K562 (cell line): Measurements from ENCODE around the gene MBNL1. TPM values are rescaled to one million over a fixed set of nuclear protein-coding genes. Genes with fewer than 3 reads are reported as not detected.

Source experiments
- AFF4 ChIP-seq: sonication (generic); formaldehyde crosslinking; IDR thresholded peaks from 2 replicates; pipeline ENCODE4 v1.8.0; 2023; ENCODE audit warnings: mild to moderate bottlenecking, missing genetic modification reagents
- CC2D1A ChIP-seq: fragments of 450-650 bp; IDR thresholded peaks from 2 replicates; pipeline ENCODE4 v1.6.1; 2017; ENCODE audit warnings: mild to moderate bottlenecking
- CHD1 ChIP-seq: fragments of 200-600 bp; sonication (generic); IDR thresholded peaks from one replicate; pipeline ENCODE4 v1.6.1; 2012; ENCODE audit warnings: mild to moderate bottlenecking, moderate library complexity, low read length, inconsistent platforms
- HEY1 ChIP-seq: fragments of 250-450 bp; sonication (Bioruptor Pico); IDR thresholded peaks from 2 replicates; pipeline ENCODE4 v1.5.0; 2020; ENCODE audit warnings: mild to moderate bottlenecking, moderate library complexity, borderline replicate concordance
- HIVEP1 ChIP-seq: fragments of 250-450 bp; sonication (Bioruptor Pico); IDR thresholded peaks from 2 replicates; pipeline ENCODE4 v1.4.0; 2020; ENCODE audit warnings: mild to moderate bottlenecking
- JUN ChIP-seq, 2 experiments: sonication (generic) in 1 of 2; formaldehyde crosslinking in 1 of 2; IDR thresholded peaks; 2 replicates each; pipeline versions ENCODE4 v1.6.1 to v1.8.0; 2012 to 2022; ENCODE audit warnings: borderline replicate concordance in 2 of 2, mild to moderate bottlenecking in 2 of 2, improper control_type of control experiment in 1 of 2, low read depth in 1 of 2, low read length in 1 of 2, missing genetic modification reagents in 1 of 2
- PHF8 ChIP-seq: fragments of 200-600 bp; sonication (generic); IDR thresholded peaks from 2 replicates; pipeline ENCODE4 v1.6.1; 2012; ENCODE audit warnings: mixed run types, mild to moderate bottlenecking, inconsistent platforms, low read length, moderate library complexity, borderline replicate concordance
- PPARD ChIP-seq: fragments of 250-450 bp; sonication (Bioruptor Pico); IDR thresholded peaks from 2 replicates; pipeline ENCODE4 v1.8.0; 2022; ENCODE audit warnings: inconsistent platforms, mild to moderate bottlenecking, moderate library complexity
- PRPF4 ChIP-seq: fragments of 200-400 bp; formaldehyde crosslinking; IDR thresholded peaks from one replicate; pipeline ENCODE4 v1.6.1; 2017; ENCODE audit warnings: low read length, low read depth, mild to moderate bottlenecking; ENCODE audit not compliant: insufficient read depth, poor library complexity, severe bottlenecking
- SMAD4 ChIP-seq: fragments of 250-450 bp; sonication (Bioruptor Pico); conservative IDR thresholded peaks from 2 replicates; pipeline ENCODE4 v1.8.0; 2021; ENCODE audit warnings: inconsistent platforms, mild to moderate bottlenecking, moderate library complexity
- SP2 ChIP-seq: IDR thresholded peaks from 2 replicates; pipeline ENCODE4 v1.6.1; 2011; ENCODE audit warnings: mild to moderate bottlenecking, low read depth, low read length, moderate library complexity; ENCODE audit not compliant: poor library complexity, severe bottlenecking; ENCODE audit errors: extremely low read depth
- TCF7L2 ChIP-seq: fragments of 150-350 bp; IDR thresholded peaks from 2 replicates; pipeline ENCODE4 v1.6.1; 2016; ENCODE audit warnings: low read depth, mild to moderate bottlenecking, low read length, moderate library complexity
- ZNF511 ChIP-seq: sonication (generic); formaldehyde crosslinking; IDR thresholded peaks from 2 replicates; pipeline ENCODE4 v1.8.0; 2022; ENCODE audit warnings: mild to moderate bottlenecking, missing genetic modification reagents
- ZNF589 ChIP-seq: fragments of 200-800 bp; sonication (Bioruptor generic); IDR thresholded peaks from 2 replicates; pipeline ENCODE4 v1.6.1; 2016; ENCODE audit warnings: low read depth, missing genetic modification characterization, missing compliant biosample characterization
- polyA plus RNA-seq, 8 experiments: library from polyadenylated mRNA; depleted of rRNA in 4 of 8; stranded (reverse) in 5 of 8; unstranded in 3 of 8; fragments of >200 nt; fragmentation: Nextera tagmentation in 2 of 8; fragmentation: Illumina TruSeq in 1 of 8; extraction: Ambion mirVana in 2 of 8; extraction: Trizol in 1 of 8; gene quantifications; 2 replicates each; pipeline versions ENCODE4 v1.2.1 to v1.2.3, GENCODE V29; 2011 to 2014; ENCODE audit warnings: inconsistent platforms in 1 of 8, missing spikeins in 1 of 8
- total RNA-seq, 7 experiments: library from RNA; depleted of rRNA in 6 of 7; stranded (reverse); fragments of >200 nt in 6 of 7; fragmentation: Illumina TruSeq in 2 of 7; extraction: Trizol in 2 of 7; gene quantifications; 2 replicates each; pipeline versions ENCODE4 v1.2.1 to v1.2.3, GENCODE V29; 2011 to 2021; ENCODE audit warnings: low replicate concordance in 1 of 7
- TF ChIP-seq, protein P1 (sequence below): sonication (generic); formaldehyde crosslinking; IDR thresholded peaks from 2 replicates; pipeline ENCODE4 v1.8.0; 2022; ENCODE audit warnings: mild to moderate bottlenecking, missing genetic modification reagents, borderline replicate concordance
- TF ChIP-seq, protein P2 (sequence below): fragments of 250-450 bp; sonication (Bioruptor Pico); IDR thresholded peaks from 2 replicates; pipeline ENCODE4 v1.5.0; 2021
- TF ChIP-seq, protein P3 (sequence below): fragments of 200-800 bp; sonication (Bioruptor generic); IDR thresholded peaks from 2 replicates; pipeline ENCODE4 v1.6.1; 2017; ENCODE audit warnings: missing genetic modification characterization, missing compliant biosample characterization

MBNL1 gene
- total and polyA plus RNA-seq, 9 of the 15 experiments (the other 6 are each of a cell fraction or from before 2014, with no cell fraction given), result 70.3 to 243 (median 220) TPM

GRCh38 chr3:152298393-152299248, 29.9 kb downstream of the MBNL1 start (continued):
- TF ChIP-seq, protein P1, sequence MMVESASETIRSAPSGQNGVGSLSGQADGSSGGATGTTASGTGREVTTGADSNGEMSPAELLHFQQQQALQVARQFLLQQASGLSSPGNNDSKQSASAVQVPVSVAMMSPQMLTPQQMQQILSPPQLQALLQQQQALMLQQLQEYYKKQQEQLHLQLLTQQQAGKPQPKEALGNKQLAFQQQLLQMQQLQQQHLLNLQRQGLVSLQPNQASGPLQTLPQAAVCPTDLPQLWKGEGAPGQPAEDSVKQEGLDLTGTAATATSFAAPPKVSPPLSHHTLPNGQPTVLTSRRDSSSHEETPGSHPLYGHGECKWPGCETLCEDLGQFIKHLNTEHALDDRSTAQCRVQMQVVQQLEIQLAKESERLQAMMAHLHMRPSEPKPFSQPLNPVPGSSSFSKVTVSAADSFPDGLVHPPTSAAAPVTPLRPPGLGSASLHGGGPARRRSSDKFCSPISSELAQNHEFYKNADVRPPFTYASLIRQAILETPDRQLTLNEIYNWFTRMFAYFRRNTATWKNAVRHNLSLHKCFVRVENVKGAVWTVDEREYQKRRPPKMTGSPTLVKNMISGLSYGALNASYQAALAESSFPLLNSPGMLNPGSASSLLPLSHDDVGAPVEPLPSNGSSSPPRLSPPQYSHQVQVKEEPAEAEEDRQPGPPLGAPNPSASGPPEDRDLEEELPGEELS (CRISPR knock-in tag), result no peak
- TF ChIP-seq JUN (IDR thresholded peaks at IDR 0.05; ENCODE audit: borderline replicate concordance, low read depth, low read length), result no peak
- no peak for TF ChIP-seq JUN (CRISPR knock-in tag; IDR thresholded peaks at IDR 0.05; ENCODE audit: borderline replicate concordance)
- TF ChIP-seq ZNF589 (CRISPR knock-in tag), result no peak
- no peak for TF ChIP-seq HEY1 (CRISPR knock-in tag)
- TF ChIP-seq, protein P2, sequence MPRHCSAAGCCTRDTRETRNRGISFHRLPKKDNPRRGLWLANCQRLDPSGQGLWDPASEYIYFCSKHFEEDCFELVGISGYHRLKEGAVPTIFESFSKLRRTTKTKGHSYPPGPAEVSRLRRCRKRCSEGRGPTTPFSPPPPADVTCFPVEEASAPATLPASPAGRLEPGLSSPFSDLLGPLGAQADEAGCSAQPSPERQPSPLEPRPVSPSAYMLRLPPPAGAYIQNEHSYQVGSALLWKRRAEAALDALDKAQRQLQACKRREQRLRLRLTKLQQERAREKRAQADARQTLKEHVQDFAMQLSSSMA, result no peak
- TF ChIP-seq PPARD (CRISPR knock-in tag), result no peak
- no peak for TF ChIP-seq CHD1
- TF ChIP-seq SP2, result no peak
- no peak for TF ChIP-seq PHF8
- TF ChIP-seq TCF7L2, result peak; percentile 62; the same call in 1 of the 2 replicates
- no peak for TF ChIP-seq SMAD4 (CRISPR knock-in tag)
- no peak for TF ChIP-seq PRPF4
- TF ChIP-seq, protein P3, sequence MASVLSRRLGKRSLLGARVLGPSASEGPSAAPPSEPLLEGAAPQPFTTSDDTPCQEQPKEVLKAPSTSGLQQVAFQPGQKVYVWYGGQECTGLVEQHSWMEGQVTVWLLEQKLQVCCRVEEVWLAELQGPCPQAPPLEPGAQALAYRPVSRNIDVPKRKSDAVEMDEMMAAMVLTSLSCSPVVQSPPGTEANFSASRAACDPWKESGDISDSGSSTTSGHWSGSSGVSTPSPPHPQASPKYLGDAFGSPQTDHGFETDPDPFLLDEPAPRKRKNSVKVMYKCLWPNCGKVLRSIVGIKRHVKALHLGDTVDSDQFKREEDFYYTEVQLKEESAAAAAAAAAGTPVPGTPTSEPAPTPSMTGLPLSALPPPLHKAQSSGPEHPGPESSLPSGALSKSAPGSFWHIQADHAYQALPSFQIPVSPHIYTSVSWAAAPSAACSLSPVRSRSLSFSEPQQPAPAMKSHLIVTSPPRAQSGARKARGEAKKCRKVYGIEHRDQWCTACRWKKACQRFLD, result no peak
- no peak for TF ChIP-seq HIVEP1
- 0 out of 2 replicates have a peak, but pooled peaks have one; percentile 39 for TF ChIP-seq AFF4
- no peak for TF ChIP-seq ZNF511
- TF ChIP-seq CC2D1A, result peak; percentile 50; the same call in 1 of the 2 replicates
